ENCODE results near the gene CALML4.

The CALML4 gene

DNA sequence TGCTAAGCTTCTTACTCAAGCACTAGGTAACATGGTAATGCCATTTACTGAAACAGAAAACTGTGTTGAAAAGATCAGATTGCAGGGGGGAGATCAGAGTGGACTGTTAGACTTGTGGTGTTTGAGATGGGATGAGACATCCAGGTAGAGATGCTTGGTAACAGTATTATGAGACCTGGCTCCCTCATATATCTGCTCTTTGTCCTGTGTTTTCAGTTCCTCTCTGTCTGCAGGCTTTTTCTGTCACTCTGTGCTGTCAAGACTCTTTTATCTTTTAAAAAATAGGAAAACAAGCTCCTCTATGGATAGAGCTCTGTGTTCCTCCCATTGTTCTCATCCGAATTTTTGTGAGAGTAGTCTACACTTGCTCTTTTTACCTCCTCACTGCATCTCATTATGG lies 48.1 kb downstream of the CALML4 start:
- no peak for DNase-seq (ENCODE audit: low read depth)
- no peak overlapping the region for H3K4me3 ChIP-seq (ENCODE audit: low read depth, low read length)
- TF ChIP-seq, protein P1, sequence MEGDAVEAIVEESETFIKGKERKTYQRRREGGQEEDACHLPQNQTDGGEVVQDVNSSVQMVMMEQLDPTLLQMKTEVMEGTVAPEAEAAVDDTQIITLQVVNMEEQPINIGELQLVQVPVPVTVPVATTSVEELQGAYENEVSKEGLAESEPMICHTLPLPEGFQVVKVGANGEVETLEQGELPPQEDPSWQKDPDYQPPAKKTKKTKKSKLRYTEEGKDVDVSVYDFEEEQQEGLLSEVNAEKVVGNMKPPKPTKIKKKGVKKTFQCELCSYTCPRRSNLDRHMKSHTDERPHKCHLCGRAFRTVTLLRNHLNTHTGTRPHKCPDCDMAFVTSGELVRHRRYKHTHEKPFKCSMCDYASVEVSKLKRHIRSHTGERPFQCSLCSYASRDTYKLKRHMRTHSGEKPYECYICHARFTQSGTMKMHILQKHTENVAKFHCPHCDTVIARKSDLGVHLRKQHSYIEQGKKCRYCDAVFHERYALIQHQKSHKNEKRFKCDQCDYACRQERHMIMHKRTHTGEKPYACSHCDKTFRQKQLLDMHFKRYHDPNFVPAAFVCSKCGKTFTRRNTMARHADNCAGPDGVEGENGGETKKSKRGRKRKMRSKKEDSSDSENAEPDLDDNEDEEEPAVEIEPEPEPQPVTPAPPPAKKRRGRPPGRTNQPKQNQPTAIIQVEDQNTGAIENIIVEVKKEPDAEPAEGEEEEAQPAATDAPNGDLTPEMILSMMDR (IDR thresholded peaks at IDR 0.05; ENCODE audit: low read depth, low read length), result no peak
- TF ChIP-seq MAX (IDR thresholded peaks at IDR 0.05; ENCODE audit: low read depth, low read length), result no peak
- no peak for TF ChIP-seq POLR2A (IDR thresholded peaks at IDR 0.05; ENCODE audit: extremely low read depth, insufficient read length)
- TF ChIP-seq MYC (IDR thresholded peaks at IDR 0.05; ENCODE audit: low read depth, low read length), result no peak

- peak; percentile 56 for DNase-seq (ENCODE audit: low read depth)
- no peak overlapping the region for H3K4me3 ChIP-seq (ENCODE audit: low read depth, low read length)
- TF ChIP-seq, protein P1 (IDR thresholded peaks at IDR 0.05; ENCODE audit: low read depth, low read length), result peak; percentile 41
- no peak for TF ChIP-seq MAX (IDR thresholded peaks at IDR 0.05; ENCODE audit: low read depth, low read length)
- no peak for TF ChIP-seq MYC (IDR thresholded peaks at IDR 0.05; ENCODE audit: low read depth, low read length)
- TF ChIP-seq POLR2A (IDR thresholded peaks at IDR 0.05; ENCODE audit: extremely low read depth, insufficient read length), result no peak
These were observed 50.1 kb downstream of the CALML4 start for GRCh38 chr15:68154923-68155559.

GRCh38 chr15:68152342-68152741 lies 52.8 kb downstream of the CALML4 start:
- no peak for DNase-seq (ENCODE audit: low read depth)
- H3K4me3 ChIP-seq (ENCODE audit: low read depth, low read length), result no peak overlapping the region
- TF ChIP-seq MYC (IDR thresholded peaks at IDR 0.05; ENCODE audit: low read depth, low read length), result no peak
- TF ChIP-seq, protein P1 (IDR thresholded peaks at IDR 0.05; ENCODE audit: low read depth, low read length), result no peak
- no peak for TF ChIP-seq MAX (IDR thresholded peaks at IDR 0.05; ENCODE audit: low read depth, low read length)
- no peak for TF ChIP-seq POLR2A (IDR thresholded peaks at IDR 0.05; ENCODE audit: extremely low read depth, insufficient read length)

DNA sequence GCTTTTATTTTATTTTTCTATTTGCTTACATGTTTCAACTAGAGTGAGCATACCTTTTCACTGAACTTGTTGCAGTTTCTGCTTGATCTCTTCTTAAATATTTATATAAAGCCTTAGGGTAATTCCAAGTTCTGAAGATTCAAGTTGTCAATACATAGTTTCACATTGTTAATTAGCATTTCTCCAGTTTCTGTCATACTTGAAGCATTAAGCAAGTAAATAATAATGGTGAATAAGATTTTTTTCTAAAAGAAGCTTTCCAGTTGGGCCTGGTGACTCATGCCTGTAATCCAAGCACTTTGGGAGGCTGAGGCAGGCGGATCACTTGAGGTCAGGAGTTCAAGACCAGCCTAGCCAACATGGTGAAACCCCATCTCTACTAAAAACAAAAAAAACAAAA lies 53.9 kb downstream of the CALML4 start:
- DNase-seq (ENCODE audit: low read depth), result no peak
- no peak for TF ChIP-seq MAX (IDR thresholded peaks at IDR 0.05; ENCODE audit: low read depth, low read length)
- TF ChIP-seq POLR2A (IDR thresholded peaks at IDR 0.05; ENCODE audit: extremely low read depth, insufficient read length), result no peak
- TF ChIP-seq MYC (IDR thresholded peaks at IDR 0.05; ENCODE audit: low read depth, low read length), result no peak
- TF ChIP-seq, protein P1 (IDR thresholded peaks at IDR 0.05; ENCODE audit: low read depth, low read length), result no peak
- no peak overlapping the region for H3K4me3 ChIP-seq (ENCODE audit: low read depth, low read length)

DNA sequence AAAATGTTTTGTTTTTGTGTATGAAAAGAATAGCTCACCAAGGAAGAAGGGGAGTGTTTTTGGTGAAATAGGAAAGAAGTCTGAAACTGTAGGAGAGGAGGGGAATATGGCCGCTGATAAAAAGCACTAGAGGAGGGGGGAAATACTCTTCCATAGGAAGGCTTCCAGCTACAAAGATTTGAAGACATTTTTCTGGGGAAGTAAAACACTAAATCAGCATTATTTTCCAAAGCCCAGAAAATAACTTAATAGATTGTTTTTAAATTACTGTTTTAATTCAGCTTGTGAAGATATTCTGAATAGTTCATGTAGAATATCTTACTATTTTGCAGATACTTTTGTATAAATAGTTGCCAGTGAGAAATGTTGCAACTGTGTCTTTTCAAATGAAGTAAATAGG lies 54.9 kb downstream of the CALML4 start:
- no peak for TF ChIP-seq MYC (IDR thresholded peaks at IDR 0.05; ENCODE audit: low read depth, low read length)
- no peak for TF ChIP-seq POLR2A (IDR thresholded peaks at IDR 0.05; ENCODE audit: extremely low read depth, insufficient read length)
- no peak for TF ChIP-seq MAX (IDR thresholded peaks at IDR 0.05; ENCODE audit: low read depth, low read length)
- TF ChIP-seq, protein P1 (IDR thresholded peaks at IDR 0.05; ENCODE audit: low read depth, low read length), result no peak
- DNase-seq (ENCODE audit: low read depth), result no peak
- no peak overlapping the region for H3K4me3 ChIP-seq (ENCODE audit: low read depth, low read length)
